ENCODE measurements around the gene C11orf71.

C11orf71 gene

DNA sequence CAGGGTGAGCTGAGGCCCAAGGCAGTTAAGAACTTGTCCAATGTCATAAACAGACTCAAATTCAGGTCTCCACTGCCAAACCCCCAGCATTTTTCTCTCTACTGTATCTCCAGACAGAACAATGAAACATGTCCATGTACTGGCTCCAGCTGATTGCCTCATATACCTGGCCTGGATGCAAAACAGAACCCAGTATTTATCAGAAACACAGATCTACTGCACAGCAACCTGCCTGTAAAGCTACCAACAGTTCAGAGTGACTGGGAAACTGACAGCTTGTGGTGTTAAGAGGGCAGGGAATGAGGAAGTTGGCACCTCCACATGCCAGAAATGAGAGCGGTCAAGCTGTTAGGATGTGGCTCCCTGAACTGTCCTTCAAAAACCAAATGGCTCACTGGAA lies 41.6 kb downstream of the C11orf71 start:
- no peak for DNase-seq (ENCODE audit: low read depth)

- no peak for DNase-seq (ENCODE audit: low read depth)
Observed at GRCh38 chr11:114354076-114354475, 46.2 kb downstream of the C11orf71 start.

GRCh38 chr11:114353443-114353842 lies 46.9 kb downstream of the C11orf71 start:
- DNase-seq (ENCODE audit: low read depth) = no peak

GRCh38 chr11:114350022-114350421 lies 50.3 kb downstream of the C11orf71 start:
- DNase-seq (ENCODE audit: low read depth) = no peak
